M059J (cell line): ENCODE results near the gene CDC42EP3. TPM values are rescaled to one million over a fixed set of nuclear protein-coding genes. Genes with fewer than 3 reads are reported as not detected.

Source experiments
- DNase-seq: peaks from one replicate; pipeline ENCODE4 v3.0.0-alpha.2; 2012; ENCODE audit warnings: low read depth
- total RNA-seq: library from RNA; depleted of rRNA; stranded (reverse); fragments of >200 nt; shearing (Covaris generic); gene quantifications from 2 replicates; pipeline ENCODE4 v1.2.3, GENCODE V29; 2014

Gene CDC42EP3
- total RNA-seq, 1 experiment from 2014 or later, result 63.4 TPM

DNA sequence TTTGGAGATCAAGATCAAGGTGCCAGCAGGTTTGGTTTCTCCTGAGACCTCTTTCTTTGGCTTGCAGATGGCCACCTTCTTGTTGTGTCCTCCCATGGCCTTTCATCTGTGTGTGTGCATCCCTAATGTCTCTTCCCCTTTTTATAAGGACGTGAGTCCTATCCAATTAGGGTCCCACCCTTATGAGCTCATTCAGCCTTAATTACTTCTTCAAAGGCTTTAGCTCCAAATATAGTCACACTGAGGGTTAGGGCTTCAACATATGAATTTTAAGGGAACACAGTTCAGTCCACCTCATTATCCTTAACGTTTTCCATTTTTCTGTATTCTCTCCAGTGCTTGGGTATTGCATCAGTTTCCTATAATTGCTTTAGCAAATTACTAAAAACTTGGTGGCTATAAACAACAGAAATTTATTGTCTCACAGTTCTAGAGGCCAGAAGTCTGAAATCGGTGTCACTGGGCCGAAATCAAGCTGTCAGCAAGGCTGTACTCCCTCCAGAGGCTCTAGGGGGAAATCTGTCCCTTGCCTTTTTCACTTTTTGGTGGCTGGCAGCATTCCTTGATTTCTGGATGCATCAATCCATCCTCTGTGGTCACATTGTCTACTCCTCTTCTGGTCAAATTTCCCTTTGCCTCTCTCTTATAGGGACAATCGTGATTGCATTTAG, 34.1 kb downstream of the CDC42EP3 start:
- no peak for DNase-seq

DNA sequence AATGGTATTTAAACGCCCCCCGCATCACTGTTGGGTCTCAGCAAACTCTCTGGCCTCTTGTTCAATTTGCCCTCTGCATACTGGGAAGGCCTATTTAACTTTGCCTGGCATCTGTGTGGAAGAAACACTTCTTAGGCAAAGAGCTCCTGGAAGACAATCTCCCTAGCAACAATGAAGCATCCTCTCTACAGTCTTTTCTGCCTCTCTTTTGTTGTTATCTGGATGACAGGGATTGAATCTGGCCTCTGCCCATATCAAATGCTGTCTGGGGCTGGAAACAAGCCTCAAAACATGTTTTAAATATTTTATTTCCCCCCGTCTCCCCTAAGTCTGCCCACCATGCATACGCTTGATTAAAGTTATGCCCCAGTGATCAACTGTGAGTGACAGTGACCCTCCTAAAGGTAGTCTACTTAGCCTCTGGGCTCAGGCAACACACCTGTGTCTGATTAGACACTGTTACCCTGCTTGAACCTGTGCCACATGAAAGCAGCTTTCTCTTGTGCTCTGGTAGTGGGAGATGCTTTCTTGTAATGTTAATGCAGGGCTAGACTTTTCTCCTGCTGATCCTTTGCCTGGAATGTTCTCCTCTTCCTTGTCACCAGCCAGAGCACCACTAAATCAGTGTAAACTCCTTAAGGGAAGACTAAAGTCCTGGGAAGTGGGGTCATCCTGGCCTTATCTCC, 34.9 kb downstream of the CDC42EP3 start:
- no peak for DNase-seq

DNA sequence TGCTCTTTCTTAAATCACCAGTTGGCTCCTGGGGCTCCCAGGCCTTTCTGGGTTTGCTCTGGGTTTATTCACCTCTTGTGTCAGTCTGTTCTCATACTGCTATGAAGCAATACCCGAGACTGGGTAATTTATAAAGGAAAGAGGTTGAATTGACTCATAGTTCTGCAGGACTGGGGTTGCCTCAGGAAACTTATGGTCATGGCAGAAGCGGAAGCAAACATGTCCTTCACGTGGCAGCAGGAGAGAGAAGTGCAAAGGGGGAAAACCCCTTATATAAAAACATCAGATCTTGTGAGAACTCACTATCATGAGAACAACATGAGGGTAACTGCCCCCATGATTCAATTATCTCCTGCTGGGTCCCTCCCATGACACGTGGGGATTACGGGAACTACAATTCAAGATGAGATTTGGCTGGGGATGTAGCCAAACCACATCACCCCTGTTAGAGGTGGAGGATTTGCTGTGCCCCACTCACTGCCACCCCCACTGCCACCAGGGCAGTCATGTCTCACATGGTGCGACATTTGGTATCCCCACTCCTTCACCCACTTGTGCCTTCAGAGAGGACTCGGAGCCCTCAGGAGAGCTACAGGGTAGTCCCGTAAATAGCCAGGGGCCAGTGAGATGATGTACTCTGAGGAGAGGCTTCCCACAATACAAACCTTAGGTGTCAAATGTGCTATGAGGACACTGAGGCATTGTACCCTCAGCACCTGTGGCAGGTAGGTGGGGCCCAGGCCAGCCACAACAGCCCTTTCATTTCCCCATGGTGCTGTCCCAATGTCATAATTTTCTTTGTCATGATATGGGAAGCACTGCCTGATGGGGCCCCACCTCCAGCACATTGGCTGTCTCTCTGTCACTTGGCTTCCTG, 35.7 kb downstream of the CDC42EP3 start:
- peak; percentile 87 for DNase-seq

DNA sequence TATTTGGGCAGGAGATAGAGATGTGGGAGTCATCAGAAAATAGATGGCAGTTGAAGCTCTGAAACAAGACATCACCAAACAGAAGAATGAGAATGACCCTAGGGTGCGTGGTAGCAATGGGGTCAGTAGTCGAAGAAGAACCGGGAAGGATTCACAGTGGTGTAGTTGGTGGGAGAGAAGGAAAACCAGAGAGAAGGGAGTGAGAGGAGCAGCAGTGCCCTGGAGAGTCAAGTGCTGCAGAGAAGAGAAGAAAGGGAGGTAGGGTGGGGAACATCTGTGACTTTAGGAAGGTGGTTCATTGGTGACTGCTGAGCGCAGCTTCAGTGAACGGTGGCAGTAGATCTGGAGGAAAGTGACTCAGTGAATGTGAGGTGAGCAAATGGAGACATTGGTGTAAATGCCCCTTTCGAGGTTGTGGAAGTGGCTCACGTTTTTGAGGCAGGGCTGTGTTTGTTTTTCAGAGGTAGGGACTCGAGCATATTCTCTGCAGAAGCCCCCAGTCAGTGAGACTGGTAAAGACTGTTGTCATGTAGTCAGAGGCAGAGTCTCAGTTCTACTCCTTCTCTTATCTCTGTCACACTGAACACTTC, 36.4 kb downstream of the CDC42EP3 start:
- DNase-seq, result no peak

DNA sequence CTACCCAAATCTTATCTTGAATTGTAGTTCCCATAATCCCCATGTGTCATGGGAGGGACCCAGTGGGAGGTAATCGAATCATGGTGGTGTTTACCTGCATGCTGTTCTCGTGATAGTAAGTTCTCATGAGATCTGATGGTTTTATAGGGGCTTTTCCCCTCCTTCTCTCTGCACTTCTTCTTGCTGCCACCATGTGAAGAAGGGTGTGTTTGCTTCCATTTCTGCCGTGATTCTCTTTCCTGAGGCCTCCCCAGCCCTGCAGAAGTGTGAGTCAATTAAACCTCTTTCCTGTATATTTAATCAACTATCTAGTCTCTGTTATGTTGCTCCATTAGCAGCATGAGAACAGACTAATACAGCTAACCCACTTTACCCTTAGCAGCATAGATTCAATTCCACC, 37.6 kb downstream of the CDC42EP3 start:
- no peak for DNase-seq

DNA sequence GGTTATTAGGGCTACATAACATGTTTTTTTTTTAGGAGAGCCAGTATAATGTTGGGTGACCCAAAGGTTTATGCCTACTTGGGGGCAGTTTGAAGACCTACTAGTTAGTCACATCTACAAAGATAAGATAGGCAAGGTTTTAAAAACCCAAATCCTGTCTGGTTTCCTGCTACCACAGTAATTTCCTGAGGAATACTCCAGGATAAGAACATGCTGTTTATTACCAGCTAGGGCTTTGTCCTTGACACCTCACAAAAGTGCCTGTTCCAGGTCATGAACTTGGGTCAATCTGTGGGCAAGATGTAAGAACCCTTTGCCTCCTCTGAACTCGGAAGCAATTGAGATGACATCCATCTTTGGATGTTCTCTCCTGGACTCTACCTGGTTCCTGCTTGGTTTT, 38.2 kb downstream of the CDC42EP3 start:
- no peak for DNase-seq

DNA sequence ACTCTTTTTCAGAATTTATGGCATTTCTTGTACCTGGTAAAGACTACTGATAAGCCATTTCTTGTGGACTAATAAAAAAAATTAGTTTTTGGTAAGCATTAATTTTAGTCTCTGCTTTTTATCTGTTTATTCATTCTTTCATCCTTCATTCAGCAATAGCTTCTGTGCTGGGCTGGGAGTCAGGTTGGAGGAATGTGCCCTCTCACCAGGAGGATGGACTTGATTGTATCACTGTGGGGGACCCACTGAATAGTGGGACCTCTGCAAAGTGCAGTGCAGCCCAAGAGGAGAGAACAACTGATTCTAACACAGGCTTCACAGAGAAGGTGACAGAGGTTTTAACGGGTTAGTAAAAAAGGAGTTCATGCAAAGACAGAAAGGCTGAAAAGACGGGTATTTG, 39.1 kb downstream of the CDC42EP3 start:
- DNase-seq, result no peak

DNA sequence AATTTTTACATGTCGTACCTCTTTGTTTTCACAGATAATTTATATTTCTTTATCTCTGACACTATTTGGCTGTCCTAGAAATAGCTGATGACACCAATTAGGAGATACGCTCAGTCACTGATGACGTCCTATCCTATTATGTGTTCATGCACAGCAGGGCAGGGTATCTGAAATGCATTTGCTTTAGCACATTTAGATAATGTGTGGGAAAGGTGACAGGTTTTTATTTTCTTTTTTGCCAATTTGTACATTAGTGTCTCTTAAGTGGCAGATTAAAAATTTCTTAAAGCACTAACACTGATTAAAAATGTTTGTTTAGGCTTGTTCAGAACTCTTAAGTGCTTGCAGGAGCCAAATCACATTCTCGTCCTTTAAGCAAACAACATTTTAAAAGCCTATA, 39.7 kb downstream of the CDC42EP3 start:
- DNase-seq, result no peak

DNA sequence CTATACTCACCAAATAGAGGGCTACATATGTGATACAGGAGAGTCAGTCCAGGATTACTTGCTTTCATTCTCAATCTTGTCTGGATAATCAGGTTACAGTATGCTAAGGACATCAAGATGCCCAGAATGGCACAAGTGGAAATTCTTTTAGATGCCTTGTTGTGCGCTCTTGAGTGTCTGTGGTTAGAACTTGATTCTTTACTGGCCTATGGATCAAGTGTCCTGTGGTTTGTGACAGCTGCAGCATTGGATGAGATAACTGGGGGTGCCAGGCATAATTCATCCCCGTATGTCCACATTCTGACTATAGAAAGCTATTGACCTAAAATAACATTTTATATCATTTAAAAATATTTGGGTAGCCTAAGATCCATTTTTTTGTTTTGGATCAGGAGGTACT, 40.1 kb downstream of the CDC42EP3 start:
- no peak for DNase-seq

DNA sequence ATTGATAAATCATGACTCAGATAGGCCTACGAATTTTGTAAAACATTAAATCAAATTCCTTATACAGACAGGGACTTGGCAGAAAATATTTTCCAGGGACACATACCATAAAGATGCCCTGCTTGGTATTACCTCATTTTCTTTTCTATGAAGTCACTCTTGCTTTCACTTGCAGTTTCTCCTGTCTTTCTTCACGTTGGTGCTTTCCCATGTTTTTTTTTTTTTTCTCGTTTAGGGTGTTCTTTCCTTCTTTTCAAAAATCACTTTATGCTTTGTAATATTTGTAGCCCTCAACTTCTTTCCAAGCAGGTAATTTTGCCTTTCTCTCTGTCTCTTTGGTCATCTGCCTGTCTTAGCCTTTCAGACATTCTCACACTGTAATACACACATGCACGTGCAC, 40.7 kb downstream of the CDC42EP3 start:
- DNase-seq, result no peak

DNA sequence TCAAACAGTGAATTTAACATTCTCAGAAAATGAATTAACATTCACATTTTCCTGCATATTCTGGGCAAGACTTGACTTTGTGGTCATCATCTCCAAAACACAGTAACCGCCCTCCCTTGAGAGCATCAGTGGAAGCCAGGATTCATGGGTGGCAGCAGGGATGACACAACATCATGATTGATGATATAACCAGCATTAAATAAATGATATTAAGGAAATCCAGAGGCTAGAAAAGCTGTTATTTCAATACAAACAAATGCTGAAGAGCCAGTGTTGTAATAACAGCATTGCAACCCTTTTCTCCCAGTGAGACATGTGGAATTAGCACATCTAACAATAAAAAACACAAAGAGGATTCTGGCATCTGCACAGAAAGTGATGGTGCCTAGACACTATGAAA, 41.1 kb downstream of the CDC42EP3 start:
- no peak for DNase-seq

DNA sequence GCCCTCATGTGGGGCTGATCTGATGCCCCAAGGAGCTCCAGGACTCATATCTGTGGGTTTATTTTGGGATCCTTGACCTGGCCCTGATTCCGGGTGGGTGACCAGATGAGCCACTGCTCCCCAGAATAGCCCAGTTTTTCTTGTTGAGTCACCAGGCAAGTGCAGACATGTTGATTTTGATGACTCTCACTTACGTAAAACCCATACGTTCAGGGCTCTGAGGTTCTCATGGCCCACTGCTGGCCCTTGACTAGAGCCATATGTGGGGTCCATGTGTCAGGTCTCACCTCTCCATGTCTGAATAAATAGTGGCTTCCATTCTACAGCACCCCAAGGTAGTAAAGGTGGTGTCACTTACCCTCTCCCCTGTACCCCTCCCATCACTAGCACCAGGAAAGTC, 41.9 kb downstream of the CDC42EP3 start:
- DNase-seq, result peak; percentile 52

DNA sequence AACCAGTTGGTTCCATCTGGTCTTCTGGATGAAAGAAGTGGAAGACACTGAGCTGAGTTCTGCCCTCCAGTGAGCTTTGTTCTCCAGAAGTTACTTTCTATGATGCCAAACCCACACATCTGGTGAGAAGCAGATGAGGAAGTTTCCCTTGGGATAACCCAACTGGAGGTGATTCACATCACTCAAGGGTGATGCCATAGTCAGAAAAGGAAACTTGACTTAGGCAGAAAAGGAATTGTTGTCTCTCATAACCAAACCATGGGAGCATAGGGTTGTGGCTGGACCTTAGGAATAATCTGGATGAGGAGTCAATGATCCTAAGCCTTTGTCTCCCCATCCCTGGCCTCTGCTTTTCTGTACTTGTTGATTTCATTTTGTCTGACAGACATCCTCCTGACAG, 43.7 kb downstream of the CDC42EP3 start:
- no peak for DNase-seq

DNA sequence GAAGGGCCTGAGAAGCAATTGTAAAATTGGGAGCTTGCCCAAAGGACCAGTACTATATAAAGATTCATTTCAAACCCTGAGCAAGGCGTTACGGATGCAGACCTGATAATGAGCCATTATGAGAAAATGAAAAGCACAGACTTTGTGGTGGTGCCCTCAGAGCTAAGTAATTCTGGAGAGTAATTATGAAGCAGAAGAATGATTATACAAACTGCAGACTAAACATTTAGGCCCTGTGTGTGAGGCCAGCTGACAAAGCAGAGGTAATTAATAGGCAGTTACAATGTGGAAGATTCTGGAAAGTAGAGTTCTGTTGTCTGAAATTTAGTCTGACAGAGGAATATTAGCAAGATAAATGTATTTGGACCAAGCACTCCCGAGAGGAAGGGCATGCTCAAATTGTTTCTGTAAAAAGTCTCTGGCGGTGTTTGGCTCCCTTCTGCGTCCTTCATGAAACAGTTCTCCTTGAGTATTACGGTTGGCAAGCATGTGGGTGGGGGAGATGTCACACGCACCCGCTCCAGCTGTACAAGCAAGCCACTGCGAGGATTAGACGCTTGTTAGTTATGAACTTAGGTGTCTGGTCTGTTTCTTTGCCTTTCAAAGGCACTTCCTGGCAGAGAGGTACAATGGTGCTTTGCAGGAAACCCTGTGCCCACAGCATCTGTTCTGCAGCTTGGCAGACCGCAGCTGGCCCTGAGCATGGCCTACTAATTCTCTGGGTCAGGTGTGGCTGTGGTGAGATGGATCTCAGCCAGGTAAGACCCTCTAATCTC, 45.5 kb downstream of the CDC42EP3 start:
- DNase-seq, result no peak

DNA sequence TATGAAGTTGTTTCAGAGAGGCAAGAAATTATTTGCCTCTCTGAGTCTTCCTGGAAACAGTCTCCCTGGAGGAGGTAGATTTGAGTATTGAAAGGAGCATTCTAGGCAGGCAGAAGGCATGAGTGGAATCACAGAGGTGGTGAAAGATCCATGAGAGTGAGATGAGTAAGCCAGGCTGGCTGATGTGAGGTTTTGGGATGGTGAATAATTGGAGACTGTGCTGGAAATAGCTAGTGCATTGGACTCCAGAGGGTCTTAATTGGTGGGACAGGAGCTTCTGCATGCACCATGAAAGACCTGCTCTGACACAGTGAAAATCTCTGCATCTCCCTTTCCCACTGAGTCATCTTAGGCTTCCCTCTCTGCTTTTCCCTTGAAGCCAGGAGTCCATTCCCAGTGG, 46.3 kb downstream of the CDC42EP3 start:
- peak; percentile 73 for DNase-seq

DNA sequence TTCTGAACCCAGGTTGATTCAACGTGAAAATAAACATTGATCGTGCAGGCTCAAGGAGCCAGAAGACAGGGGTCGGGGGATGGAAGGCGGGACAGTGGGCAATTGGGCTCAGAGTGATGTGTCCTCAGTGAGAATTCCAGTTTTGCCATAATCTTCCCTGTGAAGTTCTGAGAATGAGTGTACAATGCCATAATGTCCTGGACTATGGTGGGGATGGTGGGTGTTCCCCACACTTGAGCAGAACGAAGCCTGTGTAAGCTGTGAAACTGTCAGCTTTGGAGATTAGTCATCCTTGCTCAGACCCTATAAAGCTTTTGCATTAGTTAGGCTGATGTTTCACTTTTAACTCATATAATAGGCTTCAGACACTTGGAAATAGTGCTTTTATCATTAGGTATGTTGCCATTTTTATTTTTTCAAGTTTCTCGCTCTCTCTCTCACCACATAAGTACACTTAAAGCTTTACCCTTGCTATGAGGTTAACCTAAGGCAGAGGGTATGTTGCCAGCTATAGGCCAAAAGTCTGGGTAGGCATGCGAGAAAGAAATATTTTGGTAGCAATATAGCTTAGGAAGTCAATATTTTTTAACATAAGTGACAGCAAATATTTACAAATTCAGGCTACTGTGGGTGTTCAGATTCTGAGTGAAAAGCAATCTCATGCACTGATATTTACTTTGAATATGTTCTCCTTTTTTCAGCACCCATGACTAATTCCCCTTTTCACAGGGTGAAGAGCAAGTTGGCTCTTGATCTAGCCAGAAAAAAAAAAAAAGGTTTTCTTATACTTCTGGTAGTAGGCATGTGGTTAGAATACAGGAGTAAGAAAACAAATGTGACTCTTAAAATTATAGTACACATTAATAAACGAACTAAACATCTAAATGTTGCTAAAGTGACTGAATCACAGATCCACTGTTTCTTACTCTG, 47.2 kb downstream of the CDC42EP3 start:
- DNase-seq, result peak; percentile 65

DNA sequence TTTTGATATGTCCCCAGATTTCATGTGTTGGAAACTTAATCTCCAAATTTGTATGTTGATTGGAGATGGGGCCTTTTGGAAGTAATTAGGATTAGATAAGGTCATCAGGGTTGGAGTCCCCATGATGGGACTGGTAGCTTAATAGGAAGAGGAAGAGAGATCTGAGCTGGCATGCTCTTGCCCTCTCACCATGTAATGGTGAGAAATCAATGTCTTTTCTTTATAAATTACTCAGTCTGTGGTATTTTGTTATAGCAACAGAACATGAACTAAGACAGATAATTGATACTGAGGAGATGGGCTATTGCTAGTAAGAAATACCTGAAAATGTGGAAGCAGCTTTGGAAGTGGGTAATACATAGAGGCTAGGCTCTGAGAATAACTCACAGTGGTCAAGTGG, 48.0 kb downstream of the CDC42EP3 start:
- DNase-seq, result no peak

DNA sequence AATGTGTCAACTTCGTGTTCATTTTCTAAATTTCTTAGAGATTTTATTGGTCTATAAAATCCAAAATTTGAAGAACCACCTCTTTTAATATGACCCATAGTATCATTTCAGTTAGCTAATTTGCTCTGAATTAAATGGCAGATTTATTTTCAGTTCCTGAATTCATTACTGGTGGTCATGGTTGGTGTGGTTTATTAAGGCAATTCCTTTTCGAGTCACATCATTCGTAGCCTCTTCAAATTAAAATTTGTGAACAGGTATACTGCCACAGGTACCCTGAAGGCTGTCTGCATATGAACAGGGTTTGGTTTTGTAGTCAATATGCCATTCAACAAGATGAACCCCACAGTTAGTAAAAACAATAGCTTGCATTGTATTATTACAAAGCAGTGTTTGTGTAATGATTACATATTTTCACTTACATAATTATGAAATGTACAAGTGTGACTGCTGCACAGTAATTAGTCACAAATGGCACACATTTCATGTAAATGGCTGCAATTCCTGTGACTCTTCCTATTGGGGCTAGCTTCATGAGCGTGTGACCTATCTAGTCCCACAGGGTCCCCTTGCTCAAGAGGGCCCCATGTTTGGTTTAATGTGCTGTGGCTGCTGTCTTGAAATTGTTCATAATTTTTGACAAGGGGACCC, 48.9 kb downstream of the CDC42EP3 start:
- no peak for DNase-seq

DNA sequence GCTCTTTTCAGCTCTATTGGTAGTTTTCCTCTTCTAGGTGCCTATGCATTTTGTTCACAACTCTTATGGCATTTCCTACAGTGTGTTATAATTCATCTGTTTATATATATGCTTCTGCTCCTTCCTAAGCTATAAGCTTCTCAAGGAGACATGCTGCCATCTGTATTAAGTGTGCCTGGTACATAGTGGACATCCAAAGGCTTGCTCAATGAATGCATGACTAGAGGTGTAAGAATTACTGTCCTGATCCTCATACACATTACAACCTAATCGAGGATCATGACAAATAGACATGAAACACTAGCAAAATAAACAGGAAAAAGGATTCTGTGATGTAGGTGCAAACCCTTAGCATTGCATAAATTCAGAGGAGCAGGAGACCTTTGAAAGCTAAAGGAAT, 50.2 kb downstream of the CDC42EP3 start:
- no peak for DNase-seq

DNA sequence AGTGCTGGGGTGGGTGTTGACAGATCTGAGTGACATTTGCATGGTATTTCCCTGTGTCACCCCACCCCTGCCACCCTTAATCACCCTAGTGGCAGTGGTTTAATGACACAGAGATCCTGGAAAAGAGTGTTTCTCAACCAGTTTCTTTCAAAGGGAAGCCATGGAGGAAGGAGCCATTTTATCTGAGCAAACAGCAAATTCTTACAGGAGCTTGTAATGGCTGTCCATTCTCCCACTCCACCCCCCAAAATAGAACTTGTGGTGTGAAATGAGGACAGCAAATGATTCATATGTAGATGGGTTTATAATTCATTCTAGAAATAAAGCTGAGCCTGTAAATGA, 51.5 kb downstream of the CDC42EP3 start:
- no peak for DNase-seq
